SK-N-SH treated with all-trans-retinoic acid at 6 μM for 48 hours (cell line): ENCODE measurements around the gene FGGY.

Experiments used
- ATAC-seq: fragments of 200-7000 bp; cut with Tn5 transposase; 3 replicates; pipeline ENCODE4 v1.9.1; 2020; ENCODE audit warnings: mild to moderate bottlenecking, moderate library complexity
- ARNTL ChIP-seq: fragments of 450-650 bp; formaldehyde crosslinking; IDR thresholded peaks from 2 replicates; pipeline ENCODE4 v1.5.0; 2020; ENCODE audit warnings: low read depth, mild to moderate bottlenecking, moderate library complexity, borderline replicate concordance
- BACH2 ChIP-seq: fragments of 250-450 bp; sonication (Bioruptor Pico); IDR thresholded peaks from 2 replicates; pipeline ENCODE4 v1.9.0; 2021; ENCODE audit warnings: mild to moderate bottlenecking, borderline replicate concordance
- CREB5 ChIP-seq: fragments of 250-450 bp; sonication (Bioruptor Pico); IDR thresholded peaks from 2 replicates; pipeline ENCODE4 v1.5.1; 2020; ENCODE audit warnings: low read depth, mild to moderate bottlenecking, moderate library complexity
- CSRNP3 ChIP-seq: fragments of 250-450 bp; sonication (Bioruptor Pico); IDR thresholded peaks from 2 replicates; pipeline ENCODE4 v1.5.1; 2021; ENCODE audit warnings: mild to moderate bottlenecking, moderate library complexity
- ESRRG ChIP-seq: fragments of 250-450 bp; sonication (Bioruptor Pico); IDR thresholded peaks from 2 replicates; pipeline ENCODE4 v1.6.1; 2021; ENCODE audit warnings: mild to moderate bottlenecking
- GLIS3 ChIP-seq: fragments of 250-450 bp; sonication (Bioruptor Pico); IDR thresholded peaks from 2 replicates; pipeline ENCODE4 v1.5.0; 2020; ENCODE audit warnings: mild to moderate bottlenecking, moderate library complexity
- ISL1 ChIP-seq: fragments of 250-450 bp; sonication (Bioruptor Pico); IDR thresholded peaks from 2 replicates; pipeline ENCODE4 v2.1.2; 2022; ENCODE audit warnings: mild to moderate bottlenecking, moderate library complexity
- OSR1 ChIP-seq: fragments of 250-450 bp; sonication (Bioruptor Pico); IDR thresholded peaks from 2 replicates; pipeline ENCODE4 v1.8.0; 2022; ENCODE audit warnings: moderate library complexity, mild to moderate bottlenecking, inconsistent platforms
- PATZ1 ChIP-seq: fragments of 250-450 bp; sonication (Bioruptor Pico); IDR thresholded peaks from 2 replicates; pipeline ENCODE4 v1.8.0; 2020; ENCODE audit warnings: mild to moderate bottlenecking, moderate library complexity, borderline replicate concordance
- POU6F1 ChIP-seq: fragments of 250-450 bp; sonication (Bioruptor Pico); IDR thresholded peaks from 2 replicates; pipeline ENCODE4 v1.8.0; 2021; ENCODE audit warnings: low read depth, mild to moderate bottlenecking, moderate library complexity, borderline replicate concordance
- PPARA ChIP-seq: fragments of 250-450 bp; sonication (Bioruptor Pico); IDR thresholded peaks from 2 replicates; pipeline ENCODE4 v1.5.0; 2020; ENCODE audit warnings: mild to moderate bottlenecking, borderline replicate concordance
- RARB ChIP-seq: fragments of 250-450 bp; sonication (Bioruptor Pico); IDR thresholded peaks from 2 replicates; pipeline ENCODE4 v1.8.0; 2021; ENCODE audit warnings: mild to moderate bottlenecking, moderate library complexity
- SNAI2 ChIP-seq: fragments of 250-450 bp; sonication (Bioruptor Pico); IDR thresholded peaks from 2 replicates; pipeline ENCODE4 v1.5.0; 2020; ENCODE audit warnings: mild to moderate bottlenecking, moderate library complexity
- TOX ChIP-seq: fragments of 250-450 bp; sonication (Bioruptor Pico); IDR thresholded peaks from 2 replicates; pipeline ENCODE4 v1.8.0; 2021; ENCODE audit warnings: mild to moderate bottlenecking, moderate library complexity, borderline replicate concordance
- ZC3H10 ChIP-seq: fragments of 250-450 bp; sonication (Bioruptor Pico); IDR thresholded peaks from 2 replicates; pipeline ENCODE4 v1.5.1; 2021; ENCODE audit warnings: mild to moderate bottlenecking, moderate library complexity
- ZFP3 ChIP-seq: fragments of 250-450 bp; sonication (Bioruptor Pico); IDR thresholded peaks from 2 replicates; pipeline ENCODE4 v1.5.0; 2020; ENCODE audit warnings: mild to moderate bottlenecking, moderate library complexity
- ZFP30 ChIP-seq: fragments of 450-650 bp; formaldehyde crosslinking; IDR thresholded peaks from 2 replicates; pipeline ENCODE4 v1.5.0; 2022; ENCODE audit warnings: mild to moderate bottlenecking, moderate library complexity
- ZNF565 ChIP-seq: fragments of 450-650 bp; formaldehyde crosslinking; conservative IDR thresholded peaks from 2 replicates; pipeline ENCODE4 v1.5.0; 2020; ENCODE audit warnings: low read depth, mild to moderate bottlenecking, moderate library complexity
- ZNF70 ChIP-seq: fragments of 450-650 bp; formaldehyde crosslinking; IDR thresholded peaks from 2 replicates; pipeline ENCODE4 v1.5.0; 2020; ENCODE audit warnings: mild to moderate bottlenecking, moderate library complexity
- ZNF8 ChIP-seq: fragments of 450-650 bp; formaldehyde crosslinking; IDR thresholded peaks from 2 replicates; pipeline ENCODE4 v1.5.0; 2020; ENCODE audit warnings: mild to moderate bottlenecking, moderate library complexity

Gene FGGY

GRCh38 chr1:59674595-59674994 is 377.7 kb downstream of the FGGY start (continued):
- TF ChIP-seq TOX (CRISPR knock-in tag) (no peak), ZC3H10 (CRISPR knock-in tag) (no peak), ZFP3 (CRISPR knock-in tag) (no peak), POU6F1 (CRISPR knock-in tag) (no peak), PPARA (CRISPR knock-in tag) (no peak), RARB (CRISPR knock-in tag) (no peak), ARNTL (CRISPR knock-in tag) (no peak), CSRNP3 (CRISPR knock-in tag) (no peak)

GRCh38 chr1:59675936-59676335 is 379.0 kb downstream of the FGGY start:
- ATAC-seq, result no peak
- TF ChIP-seq ZNF565 (CRISPR knock-in tag) (no peak), ZNF70 (CRISPR knock-in tag) (no peak), ZFP3 (CRISPR knock-in tag) (no peak), SNAI2 (CRISPR knock-in tag) (no peak), POU6F1 (CRISPR knock-in tag) (no peak), ZFP30 (CRISPR knock-in tag) (no peak), BACH2 (CRISPR knock-in tag) (no peak), CSRNP3 (CRISPR knock-in tag) (no peak), OSR1 (no peak), CREB5 (CRISPR knock-in tag) (no peak)

GRCh38 chr1:59678040-59678439 is 381.1 kb downstream of the FGGY start:
- ATAC-seq, result no peak
- TF ChIP-seq POU6F1 (CRISPR knock-in tag) (no peak), ZFP3 (CRISPR knock-in tag) (no peak), ESRRG (CRISPR knock-in tag) (no peak), ISL1 (CRISPR knock-in tag) (no peak), ZNF8 (no peak), CREB5 (CRISPR knock-in tag) (no peak), ARNTL (CRISPR knock-in tag) (no peak), GLIS3 (CRISPR knock-in tag) (no peak), ZNF70 (CRISPR knock-in tag) (no peak), PATZ1 (CRISPR knock-in tag) (no peak), OSR1 (no peak), ZFP30 (CRISPR knock-in tag) (no peak), CSRNP3 (CRISPR knock-in tag) (no peak), SNAI2 (CRISPR knock-in tag) (no peak), RARB (CRISPR knock-in tag) (no peak)
- TF ChIP-seq, all 23 proteins: peak for 0
